ENCODE results near the gene RETNLB. TPM values are rescaled to one million over a fixed set of nuclear protein-coding genes. Genes with fewer than 3 reads are reported as not detected.

RETNLB gene
- total and polyA plus RNA-seq, 2 of the 13 experiments (the other 11 are each of a cell fraction or from before 2014, with no cell fraction given) = not detected

DNA sequence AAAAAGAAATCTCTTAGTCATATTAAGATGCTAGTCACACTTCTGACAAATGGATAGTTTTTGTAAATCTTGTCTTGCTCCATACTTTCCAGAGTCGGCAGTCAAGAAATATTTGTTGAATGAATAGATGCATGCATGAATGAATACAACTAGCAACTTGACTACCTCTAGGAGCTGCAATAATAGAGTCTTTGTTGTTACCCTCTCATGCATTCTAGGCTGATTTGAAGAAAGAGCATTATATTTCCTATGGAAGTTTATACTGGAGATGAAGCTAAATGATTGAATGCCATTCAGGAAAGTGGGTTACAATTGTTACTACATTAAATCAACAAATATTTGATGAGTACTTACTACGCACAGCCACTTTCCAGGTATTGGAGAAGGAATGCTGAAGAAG is 47.2 kb upstream of the RETNLB start (continued):
- TF ChIP-seq ARID5B (CRISPR knock-in tag; IDR thresholded peaks at IDR 0.05) (no peak), SUZ12 (IDR thresholded peaks at IDR 0.05; ENCODE audit: low read depth, low read length) (no peak), ISL2 (CRISPR knock-in tag; IDR thresholded peaks at IDR 0.05) (no peak), KDM1A (CRISPR knock-in tag; IDR thresholded peaks at IDR 0.05) (no peak)

DNA sequence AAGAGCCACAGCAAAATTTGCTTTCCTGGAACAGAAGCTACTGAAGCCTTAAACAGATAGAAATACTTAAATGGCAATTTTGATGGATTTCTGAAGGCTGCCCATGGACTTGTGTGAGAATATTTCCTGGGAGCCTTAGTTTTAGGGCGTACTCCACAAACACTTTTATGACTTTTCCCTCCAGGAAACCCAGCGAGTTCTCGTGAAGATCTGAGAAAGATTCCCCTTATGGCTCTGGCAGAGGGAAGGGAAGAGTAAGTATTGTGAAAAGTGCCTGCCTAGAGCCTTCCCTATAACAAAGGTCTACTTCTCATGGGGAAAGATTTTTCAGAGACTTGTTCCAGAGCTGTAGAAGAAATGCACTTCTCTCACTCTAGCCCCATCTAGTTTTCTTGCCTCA is 34.3 kb upstream of the RETNLB start:
- FAIRE-seq (no peak), ATAC-seq (no peak), DNase-seq (ENCODE audit: low spot score) (no peak)
- Histone ChIP-seq H3K27me3 (ENCODE audit: control insufficient read depth in 1 of 2, insufficient read depth in 2 of 2, low read length in 2 of 2) (no peaks in the 10 kb centered on the region), H3K4me3 (replicated peaks in 1 of 3; ENCODE audit: insufficient read depth in 1 of 3, low read depth in 2 of 3, low read length in 3 of 3) (no peak overlapping the region), H3K79me2 (ENCODE audit: insufficient read depth, low read length) (no peaks in the 10 kb centered on the region), H2AFZ (ENCODE audit: low read length) (no peak overlapping the region), H3K9me3 (ENCODE audit: low read length) (no peaks in the 10 kb centered on the region), H4K20me1 (ENCODE audit: insufficient read depth, low read length) (no peaks in the 10 kb centered on the region), H3K9ac (ENCODE audit: insufficient read depth, low read depth, low read length) (no peak overlapping the region), H3K27ac (ENCODE audit: extremely low read length, insufficient read depth, low read length) (no peak overlapping the region), H3K4me1 (ENCODE audit: insufficient read depth, low read length) (no peaks in the 10 kb centered on the region), H3K36me3 (replicated peaks in 1 of 2; ENCODE audit: control insufficient read depth in 1 of 2, insufficient read depth in 2 of 2, low read length in 2 of 2) (no peaks in the 10 kb centered on the region), H3K4me2 (ENCODE audit: low read depth, low read length) (no peak overlapping the region)
- in situ Hi-C loops (cut with HindIII; ENCODE audit: extremely low pct_ligation_motif_present, low pct_unique_long_range_greater_than_20kb) = no loop called here
- no TSS peak for BruUV-seq (replicated peaks)
- POLR2A ChIA-PET = no interaction called here
- intact Hi-C loops (cut with micrococcal nuclease; ENCODE audit: unreplicated experiment) = no loop called here
- CTCF ChIA-PET (ENCODE audit: low intra/inter-chr PET ratio, low total read pairs) = no interaction called here
- WGBS (ENCODE audit: low lambda C conversion rate) = 0% methylated on average over 3 of the region's 3 CpGs
- TF ChIP-seq, protein P1, sequence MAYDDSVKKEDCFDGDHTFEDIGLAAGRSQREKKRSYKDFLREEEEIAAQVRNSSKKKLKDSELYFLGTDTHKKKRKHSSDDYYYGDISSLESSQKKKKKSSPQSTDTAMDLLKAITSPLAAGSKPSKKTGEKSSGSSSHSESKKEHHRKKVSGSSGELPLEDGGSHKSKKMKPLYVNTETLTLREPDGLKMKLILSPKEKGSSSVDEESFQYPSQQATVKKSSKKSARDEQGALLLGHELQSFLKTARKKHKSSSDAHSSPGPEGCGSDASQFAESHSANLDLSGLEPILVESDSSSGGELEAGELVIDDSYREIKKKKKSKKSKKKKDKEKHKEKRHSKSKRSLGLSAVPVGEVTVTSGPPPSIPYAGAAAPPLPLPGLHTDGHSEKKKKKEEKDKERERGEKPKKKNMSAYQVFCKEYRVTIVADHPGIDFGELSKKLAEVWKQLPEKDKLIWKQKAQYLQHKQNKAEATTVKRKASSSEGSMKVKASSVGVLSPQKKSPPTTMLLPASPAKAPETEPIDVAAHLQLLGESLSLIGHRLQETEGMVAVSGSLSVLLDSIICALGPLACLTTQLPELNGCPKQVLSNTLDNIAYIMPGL (CRISPR knock-in tag; IDR thresholded peaks at IDR 0.05; ENCODE audit: borderline replicate concordance in 1 of 2, low read depth in 1 of 2) = no peak
- TF ChIP-seq RXRB (CRISPR knock-in tag; IDR thresholded peaks at IDR 0.05; ENCODE audit: borderline replicate concordance) = no peak
- TF ChIP-seq ZNF317 (CRISPR knock-in tag; IDR thresholded peaks at IDR 0.05) = no peak
- TF ChIP-seq, protein P2, sequence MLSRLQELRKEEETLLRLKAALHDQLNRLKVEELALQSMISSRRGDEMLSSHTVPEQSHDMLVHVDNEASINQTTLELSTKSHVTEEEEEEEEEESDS (CRISPR knock-in tag; IDR thresholded peaks at IDR 0.05; ENCODE audit: borderline replicate concordance) = no peak
- no peak for TF ChIP-seq ARNT2 (CRISPR knock-in tag; IDR thresholded peaks at IDR 0.05; ENCODE audit: low read depth)
- TF ChIP-seq, protein P3, sequence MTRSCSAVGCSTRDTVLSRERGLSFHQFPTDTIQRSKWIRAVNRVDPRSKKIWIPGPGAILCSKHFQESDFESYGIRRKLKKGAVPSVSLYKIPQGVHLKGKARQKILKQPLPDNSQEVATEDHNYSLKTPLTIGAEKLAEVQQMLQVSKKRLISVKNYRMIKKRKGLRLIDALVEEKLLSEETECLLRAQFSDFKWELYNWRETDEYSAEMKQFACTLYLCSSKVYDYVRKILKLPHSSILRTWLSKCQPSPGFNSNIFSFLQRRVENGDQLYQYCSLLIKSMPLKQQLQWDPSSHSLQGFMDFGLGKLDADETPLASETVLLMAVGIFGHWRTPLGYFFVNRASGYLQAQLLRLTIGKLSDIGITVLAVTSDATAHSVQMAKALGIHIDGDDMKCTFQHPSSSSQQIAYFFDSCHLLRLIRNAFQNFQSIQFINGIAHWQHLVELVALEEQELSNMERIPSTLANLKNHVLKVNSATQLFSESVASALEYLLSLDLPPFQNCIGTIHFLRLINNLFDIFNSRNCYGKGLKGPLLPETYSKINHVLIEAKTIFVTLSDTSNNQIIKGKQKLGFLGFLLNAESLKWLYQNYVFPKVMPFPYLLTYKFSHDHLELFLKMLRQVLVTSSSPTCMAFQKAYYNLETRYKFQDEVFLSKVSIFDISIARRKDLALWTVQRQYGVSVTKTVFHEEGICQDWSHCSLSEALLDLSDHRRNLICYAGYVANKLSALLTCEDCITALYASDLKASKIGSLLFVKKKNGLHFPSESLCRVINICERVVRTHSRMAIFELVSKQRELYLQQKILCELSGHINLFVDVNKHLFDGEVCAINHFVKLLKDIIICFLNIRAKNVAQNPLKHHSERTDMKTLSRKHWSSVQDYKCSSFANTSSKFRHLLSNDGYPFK (CRISPR knock-in tag; IDR thresholded peaks at IDR 0.05; ENCODE audit: borderline replicate concordance) = no peak
- TF ChIP-seq ZFP90 (CRISPR knock-in tag; IDR thresholded peaks at IDR 0.05; ENCODE audit: borderline replicate concordance) = no peak
- no peak for TF ChIP-seq NCOR1 (IDR thresholded peaks at IDR 0.05; ENCODE audit: borderline replicate concordance, low read length)
- TF ChIP-seq NFIB (CRISPR knock-in tag; IDR thresholded peaks at IDR 0.05; ENCODE audit: borderline replicate concordance) = no peak
- TF ChIP-seq E2F1 (CRISPR knock-in tag; IDR thresholded peaks at IDR 0.05) = no peak

All from HepG2 (cell line).